B cell (primary cell): Measurements from ENCODE around the gene FAM180B. TPM values are rescaled to one million over a fixed set of nuclear protein-coding genes. Genes with fewer than 3 reads are reported as not detected.

ENCODE experiments used
- ATAC-seq: fragments of 200-7000 bp; cut with Tn5 transposase; one replicate; pipeline ENCODE4 v1.10.0; 2021; ENCODE audit warnings: low read depth, mild to moderate bottlenecking, moderate number of reproducible peaks, moderate library complexity
- CTCF ChIA-PET: fragments of 350-600 bp; sonication (Branson Sonifier 250); formaldehyde crosslinking; loops from one replicate; lab custom pipeline; 2021; ENCODE audit warnings: antibody characterized with exemption, inconsistent platforms; lab: Charles Lee
- POLR2A ChIA-PET: fragments of 350-600 bp; sonication (Branson Sonifier 250); formaldehyde crosslinking; loops from one replicate; lab custom pipeline; 2021; ENCODE audit warnings: antibody characterized with exemption; lab: Charles Lee
- DNase-seq: peaks from one replicate; pipeline ENCODE4 v3.0.0; 2013
- H2AFZ ChIP-seq: 2 replicates; pipeline ENCODE4 v1.6.1; 2012; ENCODE audit warnings: mild to moderate bottlenecking, low read depth, low read length; ENCODE audit not compliant: insufficient read depth, poor library complexity, severe bottlenecking
- H3K27ac ChIP-seq, 2 donors: 1 replicate in 1 of 2; 2 replicates in 1 of 2; pipeline ENCODE4 v1.5.1; 2012 to 2013; ENCODE audit warnings: low read length in 2 of 2, mild to moderate bottlenecking in 2 of 2, moderate library complexity in 1 of 2
- H3K27me3 ChIP-seq, 4 experiments: fragments of 200-600 bp in 1 of 4; sonication (generic) in 1 of 4; replicated peaks in 1 of 4; 1 replicate in 2 of 4; 2 replicates in 2 of 4; pipeline versions ENCODE4 v1.6.1 to v1.7.0; 2013 to 2016; ENCODE audit warnings: low read length in 3 of 4, mild to moderate bottlenecking in 2 of 4, mixed read lengths in 1 of 4, moderate library complexity in 1 of 4; ENCODE audit not compliant: insufficient read depth in 4 of 4, control insufficient read depth in 3 of 4; ENCODE audit errors: control extremely low read depth in 1 of 4
- H3K36me3 ChIP-seq, 2 experiments: replicated peaks in 1 of 2; 1 replicate in 1 of 2; 2 replicates in 1 of 2; pipeline versions ENCODE4 v1.6.1 to v1.7.1; 2013; ENCODE audit warnings: low read length in 1 of 2; ENCODE audit not compliant: insufficient read depth in 2 of 2, control insufficient read depth in 1 of 2; ENCODE audit errors: control extremely low read depth in 1 of 2, extremely low read depth in 1 of 2
- H3K4me1 ChIP-seq, 2 donors: fragments of 200-600 bp in 1 of 2; sonication (generic) in 1 of 2; 1 replicate in 1 of 2; 2 replicates in 1 of 2; pipeline versions ENCODE4 v1.5.1 to v1.6.1; 2013 to 2017; ENCODE audit warnings: low read length in 2 of 2; ENCODE audit not compliant: control insufficient read depth in 2 of 2, insufficient read depth in 2 of 2
- H3K4me2 ChIP-seq: replicated peaks from 2 replicates; pipeline ENCODE3; 2012; ENCODE audit warnings: mild to moderate bottlenecking, low read depth, low read length; ENCODE audit not compliant: poor library complexity, severe bottlenecking
- H3K4me3 ChIP-seq, 5 experiments: fragments of 200-600 bp in 1 of 5; sonication (generic) in 1 of 5; 1 replicate in 3 of 5; 2 replicates in 2 of 5; pipeline versions ENCODE4 v1.5.1 to v1.7.0; 2011 to 2016; ENCODE audit warnings: low read length in 4 of 5, mild to moderate bottlenecking in 4 of 5, low read depth in 2 of 5, control low read depth in 1 of 5, moderate library complexity in 1 of 5; ENCODE audit not compliant: insufficient read depth in 1 of 5; ENCODE audit errors: control extremely low read depth in 1 of 5, extremely low read depth in 1 of 5
- H3K79me2 ChIP-seq: fragments of 200-600 bp; sonication (generic); one replicate; pipeline ENCODE4 v1.6.0; 2016; ENCODE audit warnings: low read length; ENCODE audit not compliant: control insufficient read depth, insufficient read depth
- H3K9ac ChIP-seq: fragments of 200-600 bp; sonication (generic); 2 replicates; pipeline ENCODE4 v1.6.1; 2017; ENCODE audit warnings: mild to moderate bottlenecking, low read length, moderate library complexity
- H3K9me3 ChIP-seq, 3 donors: one replicate each; pipeline versions ENCODE4 v1.6.1 to v1.7.1; 2013; ENCODE audit warnings: low read length in 2 of 3; ENCODE audit not compliant: control insufficient read depth in 2 of 3, insufficient read depth in 1 of 3; ENCODE audit errors: control extremely low read depth in 1 of 3
- H4K20me1 ChIP-seq: 2 replicates; pipeline ENCODE4 v1.6.0; 2012; ENCODE audit warnings: mild to moderate bottlenecking, low read length; ENCODE audit not compliant: insufficient read depth, control insufficient read depth, poor library complexity, severe bottlenecking
- H3K27ac Mint-ChIP-seq: one replicate; pipeline ENCODE4 v1.8.0; 2021; ENCODE audit warnings: mixed read lengths
- H3K27me3 Mint-ChIP-seq: one replicate; pipeline ENCODE4 v1.8.0; 2021; ENCODE audit warnings: mixed read lengths
- H3K4me1 Mint-ChIP-seq: one replicate; pipeline ENCODE4 v1.8.0; 2021; ENCODE audit warnings: mixed read lengths
- H3K4me3 Mint-ChIP-seq: one replicate; pipeline ENCODE4 v1.8.0; 2021; ENCODE audit warnings: mixed read lengths
- H3K9me3 Mint-ChIP-seq: one replicate; pipeline ENCODE4 v1.8.0; 2022; ENCODE audit warnings: mixed read lengths; ENCODE audit not compliant: insufficient read depth
- CTCF ChIP-seq: fragments of 200-600 bp; IDR thresholded peaks from one replicate; pipeline ENCODE4 v1.8.0; 2022; ENCODE audit warnings: antibody characterized with exemption, mild to moderate bottlenecking
- EZH2 ChIP-seq: IDR thresholded peaks from 2 replicates; pipeline ENCODE4 v1.6.1; 2012; ENCODE audit warnings: borderline replicate concordance, low read depth, mild to moderate bottlenecking, moderate library complexity, low read length; ENCODE audit not compliant: insufficient read depth, poor library complexity, severe bottlenecking
- WGBS: methylation state at CpG from one replicate; pipeline ENCODE4 v1.1.5; 2013; ENCODE audit warnings: missing lambda C conversion rate; ENCODE audit not compliant: insufficient coverage; 5-methylcytosine and 5-hydroxymethylcytosine counted together
- intact Hi-C: fragments of 100-400 bp; cut with micrococcal nuclease; formaldehyde crosslinking; loops from one replicate; pipeline ENCODE4 v1.10.0; 2022
- polyA plus RNA-seq: library from polyadenylated mRNA; depleted of rRNA; stranded (reverse); fragments of >200 nt; gene quantifications from 2 replicates; pipeline ENCODE4 v1.2.3, GENCODE V29; 2012
- total RNA-seq, 2 donors: library from RNA; stranded (reverse); fragments of 120-200 nt in 1 of 2; gene quantifications; 1 replicate in 1 of 2; 2 replicates in 1 of 2; pipeline versions ENCODE4 v1.2.3 to v1.2.4, GENCODE V29; 2013 to 2022

The FAM180B gene
- total and polyA plus RNA-seq, 2 donors (not counting 1 experiment from before 2014, with no cell fraction given) = 0.06 to 0.20 TPM

GRCh38 chr11:47538741-47539565 lies 47.5 kb upstream of the FAM180B start:
- Mint-ChIP-seq H3K9me3 (no peaks in the 10 kb centered on the region), H3K4me1 (peaks cover 54% of the 10 kb centered on the region), H3K27ac (no peak overlapping the region), H3K27me3 (no peaks in the 10 kb centered on the region), H3K4me3 (no peak overlapping the region)
- peaks cover 23 to 29% of the 10 kb centered on the region in 2 donors for H3K4me1 ChIP-seq
- peaks cover 0 to 3% of the 10 kb centered on the region in 2 experiments for H3K36me3 ChIP-seq
- H3K79me2 ChIP-seq = peaks cover 100% of the 10 kb centered on the region
- no peak overlapping the region for H3K9ac ChIP-seq
- intact Hi-C loops = no loop called here
- H3K27ac ChIP-seq = peak overlapping the region in 1 of 2 donors; percentile 36
- ATAC-seq (no peak), DNase-seq (no peak)
- peak overlapping the region; percentile 15 for H3K4me2 ChIP-seq
- no peaks in the 10 kb centered on the region for H3K9me3 ChIP-seq
- H2AFZ ChIP-seq = no peak overlapping the region
- no peak overlapping the region for H3K4me3 ChIP-seq
- H4K20me1 ChIP-seq = peaks cover 87% of the 10 kb centered on the region
- POLR2A ChIA-PET = no interaction called here
- no peak for TF ChIP-seq CTCF
- TF ChIP-seq EZH2 = no peak
- no peaks in the 10 kb centered on the region for H3K27me3 ChIP-seq
- 86% methylated on average over 8 of the region's 10 CpGs for WGBS
- CTCF ChIA-PET = interaction anchor here (0.8 kb wide), 1 partner anchor 13 kb away, joined by 3 read pairs; no protein-coding TSS in a partner anchor

- Mint-ChIP-seq H3K4me3 (peak overlapping the region; percentile 11), H3K9me3 (no peaks in the 10 kb centered on the region), H3K27ac (peak overlapping the region; percentile 27), H3K4me1 (peaks cover 57% of the 10 kb centered on the region), H3K27me3 (no peaks in the 10 kb centered on the region)
- H3K9ac ChIP-seq = no peak overlapping the region
- no peak overlapping the region for H3K4me3 ChIP-seq
- peaks cover 100% of the 10 kb centered on the region for H3K79me2 ChIP-seq
- no peak for TF ChIP-seq CTCF
- TF ChIP-seq EZH2 = no peak
- H3K9me3 ChIP-seq = no peaks in the 10 kb centered on the region
- peak overlapping the region in 1 of 2 donors; percentile 59 for H3K27ac ChIP-seq
- H3K4me2 ChIP-seq = no peak overlapping the region
- H3K27me3 ChIP-seq = no peaks in the 10 kb centered on the region
- ChIA-PET CTCF (no interaction called here), POLR2A (no interaction called here)
- H4K20me1 ChIP-seq = peaks cover 87% of the 10 kb centered on the region
- peaks cover 0 to 3% of the 10 kb centered on the region in 2 experiments for H3K36me3 ChIP-seq
- H2AFZ ChIP-seq = no peak overlapping the region
- intact Hi-C loops = no loop called here
- no CpG with 5 or more reads among the region's 2 CpGs for WGBS
- DNase-seq (no peak), ATAC-seq (no peak)
- H3K4me1 ChIP-seq = peaks cover 19 to 32% of the 10 kb centered on the region in 2 donors
These were observed 46.8 kb upstream of the FAM180B start for GRCh38 chr11:47539681-47540039.
